Measurements from ENCODE around the gene SLC16A2.

SLC16A2 gene

DNA sequence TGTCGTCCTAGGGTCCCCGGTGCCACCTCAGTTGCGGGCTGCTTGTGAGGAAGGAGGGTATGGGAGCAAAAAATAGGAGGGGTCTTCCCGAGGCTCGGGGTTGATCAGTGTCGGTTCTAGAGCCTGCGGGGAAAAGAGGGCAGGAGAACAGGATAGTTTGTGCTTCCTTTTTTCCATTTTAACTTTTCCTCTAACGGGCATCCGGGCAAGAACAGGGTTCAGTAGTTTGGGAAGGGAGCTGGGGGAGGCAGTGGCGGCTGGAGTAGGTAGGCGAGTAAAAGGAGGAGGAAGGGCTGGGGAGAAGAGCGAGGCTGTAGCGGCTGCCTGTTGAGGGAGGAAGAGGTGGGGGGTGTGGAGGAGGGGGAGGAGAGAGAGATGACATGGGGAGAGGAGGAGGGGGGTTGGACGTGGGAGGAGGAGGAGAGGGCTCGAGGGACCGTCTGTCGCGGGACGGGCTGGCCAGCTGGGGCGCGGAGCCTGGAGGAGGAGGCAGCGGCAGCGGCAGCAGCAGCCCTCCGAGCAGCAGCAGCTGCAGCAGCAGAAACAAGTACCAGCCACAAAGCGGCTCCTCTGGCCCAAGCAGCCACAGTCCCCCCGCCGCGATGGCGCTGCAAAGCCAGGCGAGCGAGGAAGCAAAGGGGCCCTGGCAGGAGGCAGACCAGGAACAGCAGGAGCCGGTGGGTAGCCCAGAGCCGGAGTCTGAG, at the start of gene SLC16A2:
SLC16A2 (plus strand) TSS at position 458 of the 704 bp plus-strand sequence; CDS start at position 603, 145 bp downstream.
- DNase-seq (ENCODE audit: low read depth) = peak; percentile 58

DNA sequence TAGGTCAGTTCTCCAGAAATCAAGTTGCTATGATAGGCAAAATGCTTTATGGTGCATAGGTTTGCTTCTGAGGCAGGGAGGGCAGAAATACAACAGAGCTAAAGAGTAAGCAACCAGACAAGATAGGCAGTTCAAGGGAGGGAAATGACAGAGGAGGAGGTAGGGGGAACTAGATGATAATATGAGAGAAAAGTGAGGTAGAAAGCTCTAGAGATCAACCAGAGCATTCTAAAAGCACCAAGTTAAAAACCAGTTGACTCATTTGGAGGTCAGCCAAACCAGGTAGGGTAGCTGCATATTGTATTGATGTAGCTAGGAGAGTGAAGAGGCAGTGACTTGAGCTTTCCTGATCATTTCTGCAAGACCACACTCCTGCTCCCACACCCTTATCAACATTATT, 49.0 kb upstream of the SLC16A2 start:
- DNase-seq (ENCODE audit: low read depth) = no peak

DNA sequence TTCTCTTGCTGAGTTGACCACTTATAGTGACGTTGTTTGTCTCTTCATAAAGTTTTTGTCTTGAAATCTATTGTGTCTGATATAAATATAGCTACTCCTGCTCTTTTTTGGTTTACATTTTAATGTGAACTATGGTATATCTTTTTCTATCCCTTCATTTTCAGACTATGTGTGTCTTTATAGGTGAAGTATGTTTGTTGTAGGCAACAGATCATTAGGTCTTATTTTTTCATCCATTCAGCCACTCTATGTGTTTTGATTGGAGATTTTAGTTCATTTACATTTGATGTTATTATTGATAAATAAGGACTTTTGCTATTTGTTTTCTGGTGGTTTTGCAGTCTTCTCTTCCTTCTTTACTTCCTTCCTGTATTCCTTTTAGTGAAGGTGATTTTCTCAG, 44.0 kb upstream of the SLC16A2 start:
- DNase-seq (ENCODE audit: low read depth) = no peak

DNA sequence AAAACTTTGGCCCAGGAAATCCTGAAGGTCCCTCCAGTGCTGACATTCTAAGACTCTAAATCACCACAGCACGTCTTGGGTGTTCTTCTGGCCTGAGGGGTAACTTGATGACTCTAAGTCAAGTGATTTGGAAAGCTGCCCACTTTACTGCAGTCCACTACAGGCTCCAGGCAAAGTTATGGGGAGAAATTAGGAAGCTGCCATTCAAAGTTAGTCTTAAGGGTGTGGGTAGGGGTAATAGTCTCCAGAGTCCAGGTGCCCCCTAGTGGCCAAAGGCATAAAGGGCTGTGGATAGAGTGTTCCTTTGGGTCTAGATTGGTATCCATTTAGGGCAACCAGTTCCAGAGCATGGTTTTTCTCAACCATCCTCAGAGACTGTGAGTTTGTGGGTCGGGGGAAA, 38.7 kb upstream of the SLC16A2 start:
- peak; percentile 56 for DNase-seq (ENCODE audit: low read depth)

DNA sequence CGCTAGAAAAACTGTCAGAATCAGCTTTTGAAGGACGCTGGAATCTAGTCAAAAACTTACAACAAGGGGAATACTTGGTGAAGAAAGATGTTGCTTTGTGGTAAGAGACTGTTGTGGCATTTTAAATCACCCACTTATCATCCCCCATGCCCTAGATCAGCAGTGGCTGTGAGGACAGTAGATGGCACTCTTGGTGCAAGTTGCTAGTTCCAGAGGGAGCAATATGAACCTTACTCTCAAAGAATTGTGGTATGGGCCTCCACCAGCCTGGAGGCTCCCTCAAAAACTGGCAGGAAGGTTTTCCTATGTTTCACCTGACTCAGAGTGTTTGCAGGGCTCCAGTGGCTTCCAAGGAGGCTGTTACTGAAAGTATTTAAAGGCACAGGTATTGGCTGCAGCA, 37.7 kb upstream of the SLC16A2 start:
- peak; percentile 62 for DNase-seq (ENCODE audit: low read depth)

DNA sequence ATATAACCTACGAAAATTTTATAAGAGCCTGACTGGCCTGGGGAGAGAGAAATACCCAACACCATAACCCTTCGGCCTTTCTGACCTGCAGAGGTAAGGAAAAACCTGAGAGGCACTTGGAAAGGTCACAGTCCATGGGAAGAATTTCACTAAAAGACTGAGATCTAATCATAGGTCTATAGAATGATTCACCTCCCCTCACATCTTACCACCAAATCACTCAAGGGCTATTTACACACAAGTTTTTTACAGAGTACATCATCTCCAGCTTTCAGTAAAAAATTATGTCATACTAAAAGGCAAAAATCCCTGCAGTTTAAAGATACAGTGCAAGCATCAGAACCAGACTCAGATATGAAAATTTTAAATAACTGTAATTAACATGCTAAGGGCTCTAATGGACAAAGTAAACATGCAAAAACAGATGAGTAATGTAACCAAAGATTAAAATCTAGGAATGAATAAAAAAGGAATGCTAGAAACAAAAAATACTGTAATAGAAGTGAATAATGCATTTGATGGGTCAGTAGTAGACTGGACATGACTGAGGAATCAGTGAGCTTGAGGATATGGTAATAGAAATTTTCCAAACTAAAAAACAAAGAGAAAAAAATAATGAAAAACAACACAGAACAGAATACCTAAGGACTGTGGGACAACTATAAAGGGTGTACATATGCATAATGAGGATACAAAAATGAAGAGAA, 32.1 kb upstream of the SLC16A2 start:
- peak; percentile 32 for DNase-seq (ENCODE audit: low read depth)

DNA sequence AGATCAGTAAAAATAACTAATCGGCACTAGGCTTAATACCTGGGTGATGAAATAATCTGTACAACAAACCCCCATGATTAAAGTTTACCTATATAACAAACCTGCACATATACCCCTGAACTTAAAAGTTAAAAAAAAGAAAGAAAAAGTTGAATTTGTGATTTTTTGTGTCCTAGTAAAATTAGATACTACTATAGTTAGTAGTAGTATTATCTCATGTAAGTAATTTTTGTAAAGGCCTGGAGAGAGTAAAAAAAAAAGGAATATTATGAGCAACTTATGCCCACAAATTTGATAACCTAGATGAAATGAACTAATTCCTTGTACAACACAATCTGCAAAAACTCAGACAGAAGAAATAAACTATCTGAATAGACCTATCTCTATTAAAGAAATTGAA, 25.7 kb upstream of the SLC16A2 start:
- no peak for DNase-seq (ENCODE audit: low read depth)

DNA sequence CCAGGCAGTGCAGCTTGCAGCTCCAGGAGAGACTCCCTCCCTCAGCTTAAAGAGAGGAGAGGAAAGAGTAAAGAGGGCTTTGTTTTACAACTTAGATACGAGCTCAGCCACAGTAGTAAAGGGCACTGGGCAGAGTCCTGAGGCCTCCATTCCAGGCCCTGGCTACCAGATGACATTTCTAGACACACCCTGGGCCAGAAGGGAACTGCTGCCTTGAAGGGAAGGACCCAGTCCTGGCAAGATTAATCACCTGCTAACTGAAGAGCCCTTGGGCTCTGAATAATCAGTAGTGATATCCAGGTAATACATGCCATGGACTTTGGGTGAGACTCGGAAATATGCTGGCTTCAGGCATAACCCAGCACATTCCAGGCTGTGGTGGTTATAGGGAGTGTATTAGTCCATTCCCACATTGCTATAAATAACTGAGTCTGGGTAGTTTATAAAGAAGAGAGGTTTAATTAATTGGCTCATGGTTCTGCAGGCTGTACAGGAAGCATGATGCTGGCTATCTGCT, 15.3 kb upstream of the SLC16A2 start:
- no peak for DNase-seq (ENCODE audit: low read depth)

DNA sequence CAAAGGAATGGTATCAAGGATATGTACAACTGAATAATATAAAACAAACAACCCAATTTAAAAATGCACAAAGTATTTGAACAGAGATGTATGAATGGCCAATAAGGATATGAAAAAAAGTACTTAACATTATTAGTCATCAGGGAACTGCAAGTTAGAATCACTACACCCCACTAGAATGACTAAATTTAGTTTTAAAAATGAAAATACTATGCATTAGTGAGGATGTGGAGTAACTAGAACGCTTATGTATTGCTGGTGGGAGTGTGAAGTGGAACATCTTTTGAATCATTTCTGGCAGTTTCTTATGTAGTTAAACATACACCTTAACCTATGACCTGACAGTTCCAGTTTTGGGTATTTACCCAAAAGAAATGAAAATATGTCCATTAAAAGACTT, 13.0 kb upstream of the SLC16A2 start:
- DNase-seq (ENCODE audit: low read depth) = no peak

DNA sequence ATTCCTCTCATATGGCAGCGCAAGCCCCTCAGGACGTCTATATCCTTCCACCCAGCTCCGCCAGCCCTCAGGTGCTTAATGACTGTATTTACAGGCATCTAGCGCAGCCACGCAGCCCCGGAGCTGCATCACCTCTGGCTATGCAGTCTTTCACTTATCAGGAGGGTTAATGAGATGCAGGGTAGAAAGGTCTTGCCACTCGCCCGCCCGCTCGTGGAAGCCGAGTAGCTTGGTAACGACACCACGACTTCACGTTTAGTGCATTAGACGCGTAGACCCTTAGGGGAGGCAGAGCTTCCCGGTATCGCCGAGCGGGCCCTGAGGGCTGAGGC, 1.5 kb upstream of the SLC16A2 start:
- no peak for DNase-seq (ENCODE audit: low read depth)

DNA sequence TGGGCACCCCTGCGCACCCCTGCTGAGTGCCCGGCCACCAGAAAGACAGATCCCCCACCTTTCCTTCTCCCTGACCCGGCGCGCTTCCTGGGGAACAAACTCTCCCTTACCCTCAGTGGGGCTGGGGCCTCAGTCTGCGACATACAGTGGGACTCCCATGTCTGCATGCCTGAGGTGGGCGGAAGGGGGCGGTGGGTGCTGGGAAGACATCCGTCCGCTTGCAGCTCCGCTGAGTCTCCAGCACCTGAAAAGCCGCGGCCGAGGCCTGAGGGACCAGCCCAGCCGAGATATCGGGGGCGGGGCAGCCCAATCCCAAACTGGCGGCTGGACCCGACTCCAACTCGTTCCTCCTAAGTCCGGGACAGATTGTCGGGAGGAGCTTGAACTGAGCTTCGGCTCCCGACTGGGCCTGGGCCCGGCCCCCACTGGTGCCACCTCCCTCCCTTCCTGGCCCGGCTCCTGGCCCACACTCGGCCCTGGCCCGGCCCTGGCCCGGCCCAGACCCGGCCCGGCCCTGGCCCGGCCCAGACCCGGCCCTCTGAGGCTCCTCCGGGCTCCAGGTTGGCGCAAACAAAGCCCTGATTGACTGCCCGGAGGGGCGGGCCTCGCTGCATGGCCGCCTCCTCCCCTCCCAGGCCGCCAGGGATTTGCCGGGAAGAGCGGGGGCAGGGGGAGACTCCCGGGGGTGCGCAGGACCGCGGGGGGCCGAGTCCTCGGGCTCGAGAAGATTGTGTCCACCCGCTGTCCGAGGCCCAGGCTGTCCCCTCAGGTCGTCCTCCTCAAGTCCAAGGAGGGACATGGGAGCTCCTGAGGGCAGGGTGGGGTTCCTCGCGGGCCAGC, 877 bp upstream of the SLC16A2 start:
- peak; percentile 27 for DNase-seq (ENCODE audit: low read depth)

DNA sequence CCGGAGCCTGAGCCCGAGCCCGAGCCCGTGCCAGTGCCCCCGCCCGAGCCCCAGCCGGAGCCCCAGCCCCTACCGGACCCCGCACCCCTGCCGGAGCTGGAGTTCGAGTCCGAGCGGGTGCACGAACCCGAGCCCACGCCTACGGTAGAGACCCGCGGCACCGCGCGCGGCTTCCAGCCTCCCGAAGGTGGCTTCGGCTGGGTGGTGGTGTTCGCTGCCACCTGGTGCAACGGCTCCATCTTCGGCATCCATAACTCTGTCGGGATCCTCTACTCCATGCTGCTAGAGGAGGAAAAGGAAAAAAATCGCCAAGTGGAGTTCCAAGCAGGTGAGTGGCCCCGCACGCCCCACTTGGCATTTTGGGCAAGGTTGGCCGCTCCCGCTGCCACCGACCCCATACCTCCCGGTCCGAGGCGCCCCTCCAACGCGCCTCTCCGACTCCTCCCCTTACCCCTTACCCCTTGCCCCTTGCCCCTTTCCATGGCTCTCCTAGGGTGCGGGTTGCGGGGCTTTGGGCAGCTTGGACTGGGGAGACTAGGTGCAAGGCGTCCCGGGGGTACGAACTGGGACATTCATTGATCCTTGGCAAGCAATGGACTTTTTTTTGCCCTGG, 553 bp downstream of the SLC16A2 start:
- DNase-seq (ENCODE audit: low read depth) = peak; percentile 9

DNA sequence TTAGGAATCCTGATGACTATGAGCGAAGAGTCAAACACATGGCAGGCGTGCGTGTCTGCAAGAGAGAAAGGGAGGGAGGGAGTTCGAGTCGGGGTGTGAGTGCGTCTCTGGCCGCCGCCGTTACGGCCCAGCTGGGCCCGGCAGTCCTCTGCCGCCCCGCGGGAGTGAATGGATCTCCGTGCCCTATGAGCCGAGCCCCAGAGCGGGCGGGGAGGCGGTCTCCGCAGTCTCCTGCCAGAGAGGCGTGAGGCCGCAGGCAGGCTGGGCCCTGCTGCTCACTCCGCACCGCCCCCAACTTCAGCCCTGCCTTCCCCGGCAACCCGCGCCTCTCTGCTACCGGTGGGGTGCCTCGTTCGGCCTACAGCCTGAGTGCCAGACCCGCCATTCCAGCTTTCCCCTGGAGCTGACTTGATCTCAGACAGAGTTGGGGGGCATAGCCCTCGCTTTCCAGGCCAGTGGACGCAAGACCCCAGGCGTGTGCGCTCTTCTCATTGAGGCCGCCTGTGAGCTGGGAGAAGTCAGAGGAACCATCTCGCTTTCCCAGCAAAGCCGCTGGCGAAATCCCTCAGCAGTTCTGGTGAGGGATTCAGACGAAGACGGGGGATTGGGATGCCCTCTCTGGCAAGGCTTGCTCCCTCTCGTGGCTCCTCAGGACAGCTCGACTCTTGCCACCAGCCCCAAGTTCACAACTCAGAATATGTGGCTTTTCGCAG, 1.4 kb downstream of the SLC16A2 start:
- DNase-seq (ENCODE audit: low read depth) = peak; percentile 52

DNA sequence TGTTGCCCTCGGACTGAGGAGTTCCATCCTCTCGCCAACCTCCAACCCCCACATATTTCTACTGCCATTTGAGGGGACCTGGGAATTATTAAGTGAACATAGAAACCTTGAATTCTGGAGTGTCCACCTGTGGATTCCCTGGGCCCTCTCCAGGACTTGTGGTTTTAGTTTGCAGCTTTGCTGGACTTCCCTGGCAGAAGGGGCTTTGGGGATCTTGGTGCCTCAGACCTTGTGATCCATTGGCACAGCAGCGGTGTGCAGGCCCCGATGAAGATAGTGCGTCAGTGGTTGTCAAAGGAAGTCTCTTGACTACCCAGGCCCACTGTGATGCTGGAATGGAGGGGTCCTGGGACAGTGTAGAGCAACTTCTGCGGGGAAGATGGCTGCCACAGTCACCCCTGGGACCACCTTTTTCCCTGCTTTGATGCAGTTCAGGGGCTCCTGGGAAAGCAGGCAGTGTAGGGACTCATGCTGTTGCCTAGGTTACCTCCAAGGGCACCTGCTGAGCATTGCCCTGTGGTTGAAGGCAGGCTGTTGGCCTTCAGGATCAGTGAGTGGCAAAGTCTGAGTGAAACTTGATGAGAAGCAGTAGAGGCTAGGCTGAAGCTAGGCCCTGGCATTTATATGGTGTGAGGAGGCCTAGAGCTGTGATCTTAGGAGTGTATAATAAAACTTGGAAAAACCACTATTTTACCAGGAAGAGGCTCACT, 2.2 kb downstream of the SLC16A2 start:
- DNase-seq (ENCODE audit: low read depth) = no peak

DNA sequence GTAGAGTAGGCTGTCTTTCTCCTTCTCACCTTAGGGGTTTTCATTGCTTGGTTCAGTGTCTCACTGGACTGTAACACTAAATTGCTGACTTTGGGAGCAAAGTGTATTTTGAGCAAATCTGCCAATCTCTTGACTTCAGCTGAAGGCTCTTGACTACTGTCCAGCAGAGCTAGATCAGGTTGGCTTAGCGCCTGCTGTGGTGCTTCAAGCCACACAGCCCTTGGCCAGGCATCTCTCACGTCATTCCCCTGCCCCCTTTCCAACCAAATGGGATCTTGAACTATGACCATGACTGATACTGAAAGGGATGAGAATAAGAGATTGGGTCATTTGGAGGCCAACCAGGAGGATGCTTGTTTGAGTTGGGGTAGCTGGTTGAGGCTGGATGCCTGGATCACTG, 4.8 kb downstream of the SLC16A2 start:
- no peak for DNase-seq (ENCODE audit: low read depth)

DNA sequence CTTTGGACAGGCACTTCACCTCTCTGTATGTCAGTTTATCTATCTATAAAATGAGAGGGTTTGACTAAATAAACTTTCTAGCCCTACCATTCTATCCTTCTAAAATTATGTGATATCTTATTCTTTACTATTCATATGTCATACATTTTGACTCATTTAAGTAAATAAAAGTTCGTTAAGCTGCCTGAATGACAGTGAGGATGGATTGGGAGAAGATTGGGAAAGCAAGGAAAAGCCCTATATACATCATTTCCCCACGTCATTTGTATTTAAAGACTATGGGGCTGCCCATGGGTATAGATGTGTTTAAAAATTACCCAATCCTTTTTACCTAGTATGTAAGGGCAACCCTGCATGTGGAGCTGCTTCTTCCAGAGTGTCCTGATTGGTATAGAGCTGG, 5.3 kb downstream of the SLC16A2 start:
- no peak for DNase-seq (ENCODE audit: low read depth)

DNA sequence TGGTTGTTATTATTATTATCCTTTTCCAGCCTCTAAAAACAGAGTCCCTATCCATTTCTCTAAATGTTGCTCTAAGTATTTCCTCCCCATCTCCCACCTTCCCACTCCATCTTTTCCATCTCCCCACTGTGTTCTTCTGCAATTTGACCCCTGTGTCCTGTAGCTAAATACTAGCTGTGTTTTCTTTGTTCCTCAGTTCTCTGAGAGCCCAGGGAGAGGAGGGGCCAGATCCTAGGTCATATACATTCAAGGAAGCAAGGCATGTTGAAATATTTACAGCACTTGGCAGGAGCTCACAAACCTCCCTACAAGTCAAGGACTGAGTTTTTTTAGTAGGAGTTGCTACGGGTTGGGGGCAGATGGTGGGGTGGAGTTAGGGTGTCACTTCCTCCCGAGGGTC, 10.5 kb downstream of the SLC16A2 start:
- peak; percentile 16 for DNase-seq (ENCODE audit: low read depth)

DNA sequence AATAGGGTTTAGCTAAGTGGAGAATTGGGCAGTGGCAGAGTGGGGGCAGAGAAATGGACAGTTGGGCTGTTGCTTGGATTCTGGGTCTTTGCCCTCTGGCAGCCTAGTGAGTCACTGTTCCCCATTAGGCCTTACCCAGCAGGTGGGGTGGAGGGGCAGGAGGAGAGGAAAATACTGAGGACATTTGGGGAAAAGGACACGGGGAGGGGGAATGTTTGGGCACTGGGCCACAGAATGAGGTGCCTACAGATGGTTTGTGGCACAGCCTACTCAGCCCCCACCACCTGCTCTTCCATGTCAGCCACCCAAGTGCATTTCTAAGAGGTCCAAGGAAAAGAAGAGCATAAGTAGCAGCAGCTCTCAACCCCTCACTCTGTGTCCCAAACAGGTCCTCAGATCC, 13.0 kb downstream of the SLC16A2 start:
- DNase-seq (ENCODE audit: low read depth) = no peak

DNA sequence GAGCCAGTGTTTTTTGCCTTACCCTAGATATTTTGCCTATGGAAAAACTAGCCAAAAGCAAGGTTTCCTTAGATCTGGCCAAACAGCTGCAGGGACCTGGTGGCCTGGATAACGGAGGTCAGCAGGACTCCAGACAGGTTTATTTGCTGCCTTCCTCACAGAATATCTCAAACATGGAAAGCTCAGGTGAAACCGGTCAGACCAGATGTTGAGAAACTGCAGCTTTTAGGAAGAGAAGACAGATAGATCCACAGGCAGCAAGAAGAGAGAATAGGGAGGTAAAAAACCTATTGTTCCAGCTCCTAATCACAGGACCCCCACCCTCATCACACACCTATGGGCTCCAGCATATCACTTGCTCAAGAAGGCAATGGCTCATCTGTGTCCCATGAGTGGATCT, 16.2 kb downstream of the SLC16A2 start:
- no peak for DNase-seq (ENCODE audit: low read depth)

DNA sequence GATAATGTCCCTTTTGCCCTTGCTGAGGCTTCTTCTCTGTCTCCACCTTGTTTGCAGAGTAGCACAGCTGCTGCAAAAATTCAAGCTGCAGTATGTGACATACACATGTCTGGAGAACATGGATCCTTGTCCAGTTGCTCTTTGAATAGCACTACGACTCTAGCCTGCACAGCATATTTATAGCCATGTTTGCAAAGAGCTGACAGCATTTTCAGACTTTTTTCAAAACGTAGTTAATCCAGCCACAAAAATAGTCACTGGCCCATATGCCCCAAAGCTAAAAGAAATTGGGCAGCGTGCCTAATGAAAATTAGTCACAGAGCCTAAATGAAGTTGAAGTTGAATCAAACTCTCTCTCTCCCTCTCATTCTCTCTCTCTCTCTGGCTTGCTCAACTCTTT, 17.5 kb downstream of the SLC16A2 start:
- no peak for DNase-seq (ENCODE audit: low read depth)

DNA sequence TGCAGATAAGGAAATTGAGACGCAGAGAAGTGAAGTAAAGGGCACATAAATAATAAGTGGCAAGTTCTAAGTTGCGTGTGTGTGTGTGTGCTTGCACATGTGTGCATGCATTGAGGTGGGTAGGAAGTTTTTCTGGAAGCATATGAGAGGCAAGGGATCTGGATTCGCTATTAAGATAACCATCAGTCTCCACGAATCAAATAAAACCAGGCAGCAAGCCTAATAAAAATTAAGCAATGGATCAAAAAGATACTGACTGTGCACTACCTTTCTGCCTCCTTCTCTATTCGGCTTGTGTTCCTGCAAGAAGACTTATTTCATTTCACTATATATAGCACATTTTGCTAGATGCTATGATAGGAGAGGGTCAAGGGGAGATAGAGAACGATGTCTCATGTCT, 23.8 kb downstream of the SLC16A2 start:
- DNase-seq (ENCODE audit: low read depth) = no peak

All from amniotic epithelial cell (primary cell).